HEK293 (cell line): Measurements from ENCODE around the gene TMTC1.

Experiments used
- CTCF ChIP-seq: fragments of 450-650 bp; formaldehyde crosslinking; IDR thresholded peaks from 2 replicates; pipeline ENCODE4 v1.5.1; 2016; ENCODE audit warnings: missing biosample characterization, missing genetic modification characterization
- ZBTB20 ChIP-seq: fragments of 450-650 bp; formaldehyde crosslinking; IDR thresholded peaks from 2 replicates; pipeline ENCODE4 v1.5.1; 2016; ENCODE audit warnings: missing biosample characterization, missing genetic modification characterization
- ZBTB49 ChIP-seq: fragments of 450-650 bp; formaldehyde crosslinking; IDR thresholded peaks from 2 replicates; pipeline ENCODE4 v1.5.1; 2016; ENCODE audit warnings: missing biosample characterization, missing genetic modification characterization, low read depth
- ZBTB8A ChIP-seq: fragments of 450-650 bp; formaldehyde crosslinking; IDR thresholded peaks from 2 replicates; pipeline ENCODE4 v1.5.1; 2016; ENCODE audit warnings: missing biosample characterization, missing genetic modification characterization
- ZNF138 ChIP-seq: fragments of 450-650 bp; formaldehyde crosslinking; IDR thresholded peaks from 2 replicates; pipeline ENCODE4 v1.5.1; 2016; ENCODE audit warnings: missing biosample characterization, missing genetic modification characterization, borderline replicate concordance
- ZNF529 ChIP-seq: fragments of 450-650 bp; formaldehyde crosslinking; IDR thresholded peaks from 2 replicates; pipeline ENCODE4 v1.5.1; 2017; ENCODE audit warnings: missing genetic modification characterization, missing biosample characterization; ENCODE audit not compliant: insufficient replicate concordance
- ZNF776 ChIP-seq: fragments of 450-650 bp; formaldehyde crosslinking; IDR thresholded peaks from 2 replicates; pipeline ENCODE4 v1.5.0; 2017; ENCODE audit warnings: missing biosample characterization, missing genetic modification characterization, borderline replicate concordance

- no peak for TF ChIP-seq ZBTB49
- no peak for TF ChIP-seq ZNF529 (tag by site-specific recombination)
- no peak for TF ChIP-seq ZNF776 (tag by site-specific recombination)
- TF ChIP-seq ZBTB8A: no peak
- no peak for TF ChIP-seq ZNF138 (tag by site-specific recombination)
- no peak for TF ChIP-seq CTCF (tag by site-specific recombination)
- no peak for TF ChIP-seq ZBTB20 (tag by site-specific recombination)
Observed at GRCh38 chr12:29612912-29613311, 170.8 kb downstream of the TMTC1 start.
